T-helper 1 cell treated with Interleukin-12 subunit alpha and Interleukin-12 subunit beta and Interleukin-4 antibody, amounts not matched to agents 30 μg/mL and 1 μg/mL, for 36 hours (primary cell): ENCODE results near the gene EFL1.
"Not testable (repeated sequence)": the region's sequence is repeated elsewhere in the genome, so short reads cannot be mapped to it uniquely, and the experiment has no call there.

Source experiments
- H3K27ac Mint-ChIP-seq: one replicate; pipeline ENCODE4 v1.8.0; 2021; ENCODE audit warnings: mild to moderate bottlenecking, mixed read lengths
- H3K27me3 Mint-ChIP-seq: one replicate; pipeline ENCODE4 v1.8.0; 2021; ENCODE audit warnings: low read depth, mixed read lengths
- H3K36me3 Mint-ChIP-seq: one replicate; pipeline ENCODE4 v1.8.0; 2021; ENCODE audit warnings: low read depth, mixed read lengths
- H3K4me1 Mint-ChIP-seq: one replicate; pipeline ENCODE4 v1.8.0; 2021; ENCODE audit warnings: low read depth, mixed read lengths
- H3K4me3 Mint-ChIP-seq: one replicate; pipeline ENCODE4 v1.8.0; 2021; ENCODE audit warnings: mild to moderate bottlenecking, moderate library complexity, mixed read lengths
- H3K9me3 Mint-ChIP-seq: one replicate; pipeline ENCODE4 v1.8.0; 2021; ENCODE audit warnings: mixed read lengths

The EFL1 gene

DNA sequence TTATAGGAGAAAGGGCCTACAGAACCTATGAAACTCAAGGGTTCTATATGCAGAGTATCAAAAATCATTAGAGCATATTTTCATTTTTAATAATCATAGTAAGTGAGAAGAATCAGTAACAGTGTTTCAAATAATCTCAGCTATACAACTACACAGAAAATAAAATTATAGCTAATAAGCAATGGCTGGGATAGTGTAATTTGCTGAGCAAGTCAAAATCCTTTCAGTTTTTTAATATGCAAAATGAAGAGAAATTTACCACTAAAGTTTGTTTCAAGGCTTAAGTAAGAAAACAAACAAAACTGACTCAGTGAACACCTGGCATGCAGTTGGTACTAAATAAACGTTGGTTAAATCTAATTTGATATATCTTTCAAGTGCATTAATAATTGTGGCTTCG lies 66.2 kb downstream of the EFL1 start:
- peaks cover 9% of the 10 kb centered on the region for H3K36me3 Mint-ChIP-seq
- no peak overlapping the region for H3K27ac Mint-ChIP-seq
- H3K4me1 Mint-ChIP-seq = peaks cover 6% of the 10 kb centered on the region
- no peaks in the 10 kb centered on the region for H3K9me3 Mint-ChIP-seq
- no peak overlapping the region for H3K4me3 Mint-ChIP-seq
- no peaks in the 10 kb centered on the region for H3K27me3 Mint-ChIP-seq

DNA sequence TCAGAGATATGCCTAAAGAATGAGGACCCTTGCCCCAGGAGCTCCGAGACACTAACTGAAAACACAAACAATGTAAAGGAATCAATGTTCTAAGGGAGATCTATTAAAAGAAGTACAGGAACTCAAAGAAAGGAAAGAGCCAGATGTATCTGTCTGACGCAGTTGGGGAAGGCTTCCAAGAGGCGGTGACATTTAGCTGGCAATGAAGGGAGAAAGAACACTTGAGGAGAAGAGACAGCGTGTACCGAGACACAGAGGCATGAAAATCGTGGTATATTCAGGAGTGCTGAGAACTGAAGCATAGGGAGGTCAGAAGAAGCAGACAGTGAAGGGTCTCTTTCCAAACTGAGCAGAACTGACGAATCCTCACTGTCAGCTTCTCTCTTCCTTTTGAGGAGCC lies 66.7 kb downstream of the EFL1 start:
- not testable (repeated sequence) for H3K27ac Mint-ChIP-seq

DNA sequence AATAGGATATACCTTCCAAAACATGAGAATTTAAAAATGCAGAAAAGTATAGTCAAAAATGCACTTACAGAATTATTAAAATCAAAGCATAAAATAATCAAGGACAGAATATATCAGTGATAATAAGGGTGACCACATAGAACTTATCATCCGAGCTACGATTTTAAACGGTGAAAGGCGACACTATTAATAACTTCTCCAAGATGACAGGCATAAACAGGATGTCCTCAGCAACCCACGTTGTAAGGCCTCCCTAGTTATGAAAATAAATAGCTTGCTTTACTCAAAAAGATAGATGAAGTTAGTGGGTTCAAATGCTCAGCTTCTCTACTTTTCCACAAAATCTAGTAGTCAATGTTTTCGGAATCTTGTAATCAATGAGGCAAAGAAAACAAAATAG lies 68.0 kb downstream of the EFL1 start:
- not testable (repeated sequence) for H3K27me3 Mint-ChIP-seq, H3K27ac Mint-ChIP-seq, H3K9me3 Mint-ChIP-seq, H3K4me1 Mint-ChIP-seq, H3K36me3 Mint-ChIP-seq, H3K4me3 Mint-ChIP-seq

More for the DNA sequence above, 66.7 kb downstream of the EFL1 start:
- H3K4me3 Mint-ChIP-seq, H3K9me3 Mint-ChIP-seq, H3K36me3 Mint-ChIP-seq, H3K4me1 Mint-ChIP-seq, H3K27me3 Mint-ChIP-seq: not testable (repeated sequence)

DNA sequence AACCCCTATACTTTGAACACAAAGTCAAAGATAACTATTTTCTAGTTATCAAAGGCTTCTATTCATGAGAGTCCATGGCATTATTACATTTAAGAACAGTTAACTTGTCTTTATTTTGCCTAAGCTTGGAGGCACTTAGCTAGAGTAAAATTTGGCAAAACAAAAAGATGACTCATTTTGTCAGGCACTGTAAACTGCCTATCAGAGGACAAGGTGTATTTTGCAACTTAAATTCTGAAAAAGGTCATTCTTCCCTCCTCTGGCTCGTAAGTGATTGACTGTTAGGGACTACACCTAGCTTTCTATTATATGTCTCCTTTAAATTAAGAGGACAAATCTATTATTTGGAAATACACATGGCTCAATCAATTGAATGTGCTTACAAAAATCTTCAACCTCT lies 69.1 kb downstream of the EFL1 start:
- not testable (repeated sequence) for H3K27ac Mint-ChIP-seq, H3K4me3 Mint-ChIP-seq, H3K9me3 Mint-ChIP-seq, H3K36me3 Mint-ChIP-seq, H3K27me3 Mint-ChIP-seq, H3K4me1 Mint-ChIP-seq

DNA sequence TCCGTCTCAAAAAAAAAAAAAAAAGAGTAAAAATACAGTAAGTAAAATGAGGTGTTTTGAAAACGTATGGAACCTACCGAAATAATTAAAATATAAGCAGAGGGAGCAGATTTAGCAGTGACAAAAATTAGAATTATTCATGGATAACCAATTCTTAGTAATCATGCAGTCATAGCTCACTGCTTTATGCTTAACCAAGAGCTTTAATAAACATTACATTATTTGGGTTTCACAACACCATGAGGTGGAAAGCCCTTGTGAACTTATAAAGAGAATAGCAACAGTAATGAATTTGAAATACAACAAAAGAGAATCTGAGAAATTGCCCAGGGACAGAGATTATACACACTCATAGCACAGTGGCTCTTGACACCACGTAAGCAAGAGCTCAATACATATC lies 70.1 kb downstream of the EFL1 start:
- not testable (repeated sequence) for H3K27me3 Mint-ChIP-seq, H3K4me1 Mint-ChIP-seq, H3K4me3 Mint-ChIP-seq, H3K27ac Mint-ChIP-seq, H3K9me3 Mint-ChIP-seq, H3K36me3 Mint-ChIP-seq

DNA sequence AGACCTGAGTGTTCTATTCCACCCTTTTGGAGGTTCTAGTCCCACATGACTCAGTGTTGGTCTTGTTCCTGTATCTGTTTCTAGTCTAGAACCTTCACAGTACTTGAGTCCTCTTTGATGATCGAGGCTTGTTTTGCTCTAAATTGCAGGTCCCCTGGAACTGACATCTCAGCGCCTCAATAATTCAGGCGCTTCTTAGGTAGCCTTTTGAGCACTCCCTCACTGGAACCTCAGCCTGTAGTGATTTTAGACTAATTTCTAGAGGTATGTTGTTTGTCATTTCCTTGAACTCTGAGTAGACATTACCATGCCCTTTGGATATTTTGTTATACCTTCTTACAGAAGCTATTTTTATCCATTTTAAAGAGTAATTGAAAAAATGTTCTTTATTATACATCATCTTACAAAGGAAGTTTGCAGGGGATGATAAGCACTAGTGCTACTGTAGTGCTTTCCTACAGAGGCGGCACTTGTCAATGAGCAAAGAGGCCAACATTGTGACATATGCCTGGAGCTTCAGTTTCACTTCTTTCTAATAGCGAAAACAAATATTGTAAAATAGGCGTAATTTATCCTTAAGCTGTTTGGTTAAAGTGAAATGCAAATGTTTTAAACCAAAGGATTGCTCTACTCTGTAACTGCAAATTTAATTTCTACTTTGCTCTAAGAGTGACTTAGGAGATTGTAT lies 75.7 kb downstream of the EFL1 start:
- Mint-ChIP-seq H3K36me3 (no peaks in the 10 kb centered on the region), H3K27ac (no peak overlapping the region), H3K4me3 (no peak overlapping the region), H3K27me3 (no peaks in the 10 kb centered on the region), H3K9me3 (no peaks in the 10 kb centered on the region), H3K4me1 (no peaks in the 10 kb centered on the region)

DNA sequence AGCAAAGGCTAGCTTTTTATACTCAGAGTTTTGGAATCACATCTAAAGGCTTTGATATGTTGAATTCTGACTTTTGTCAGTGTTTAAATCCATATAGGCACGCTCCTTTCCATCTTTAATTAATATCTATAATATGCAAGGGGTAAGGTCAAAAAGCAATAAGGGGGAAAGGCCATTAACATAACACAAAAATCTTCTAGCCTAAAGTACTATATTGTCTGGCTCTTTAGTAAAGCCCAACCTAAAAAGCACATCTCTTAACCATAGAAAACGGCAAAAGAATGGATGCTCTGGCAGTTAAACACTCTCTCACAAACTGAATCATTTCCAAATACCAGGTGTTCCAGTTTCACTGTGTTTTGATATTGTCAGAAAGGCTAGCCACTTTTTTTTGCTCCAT lies 76.4 kb downstream of the EFL1 start:
- Mint-ChIP-seq H3K4me1 (no peaks in the 10 kb centered on the region), H3K36me3 (no peaks in the 10 kb centered on the region), H3K4me3 (no peak overlapping the region), H3K27me3 (no peaks in the 10 kb centered on the region), H3K27ac (no peak overlapping the region), H3K9me3 (no peaks in the 10 kb centered on the region)

DNA sequence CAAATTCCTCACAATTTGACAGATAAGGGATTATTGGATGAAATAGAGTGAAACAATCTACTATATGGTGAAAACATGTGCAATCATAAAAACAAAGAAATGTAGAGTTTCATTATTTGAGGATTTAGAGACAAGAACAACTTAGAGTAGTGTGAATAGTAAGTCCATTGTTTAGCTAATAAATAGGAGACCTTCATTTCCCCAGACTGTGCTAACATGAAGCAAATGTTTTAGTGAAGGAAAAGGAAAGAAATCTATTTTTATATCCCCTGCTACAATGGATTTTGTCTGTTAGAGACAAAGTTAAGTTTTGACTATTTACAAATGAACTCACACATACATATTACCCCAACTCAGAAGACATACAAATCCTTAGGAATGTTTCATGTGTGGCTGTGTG lies 77.8 kb downstream of the EFL1 start:
- no peaks in the 10 kb centered on the region for H3K36me3 Mint-ChIP-seq
- no peak overlapping the region for H3K4me3 Mint-ChIP-seq
- no peaks in the 10 kb centered on the region for H3K4me1 Mint-ChIP-seq
- no peak overlapping the region for H3K27ac Mint-ChIP-seq
- H3K27me3 Mint-ChIP-seq = no peaks in the 10 kb centered on the region
- H3K9me3 Mint-ChIP-seq = no peaks in the 10 kb centered on the region

DNA sequence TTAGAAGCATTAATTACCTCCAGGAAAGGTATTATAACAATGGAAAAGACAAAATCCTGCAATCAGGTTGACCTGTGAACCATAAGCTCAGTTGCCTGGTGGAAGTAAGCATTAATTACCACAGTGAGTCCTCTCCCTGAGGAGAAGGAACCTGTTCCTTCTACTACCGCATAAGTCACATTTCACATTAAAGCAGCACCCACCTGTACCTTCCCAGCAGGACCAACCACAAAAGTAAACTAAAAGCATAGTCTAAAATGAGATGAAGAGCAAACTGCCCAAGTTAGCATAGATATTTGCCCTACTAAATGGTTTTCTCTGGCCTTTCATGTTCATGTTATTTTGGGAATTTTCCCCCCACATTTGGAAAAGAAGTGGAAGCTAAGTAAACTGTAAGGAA lies 78.2 kb downstream of the EFL1 start:
- Mint-ChIP-seq H3K27me3 (no peaks in the 10 kb centered on the region), H3K4me1 (no peaks in the 10 kb centered on the region), H3K36me3 (no peaks in the 10 kb centered on the region), H3K4me3 (no peak overlapping the region), H3K9me3 (no peaks in the 10 kb centered on the region), H3K27ac (no peak overlapping the region)

DNA sequence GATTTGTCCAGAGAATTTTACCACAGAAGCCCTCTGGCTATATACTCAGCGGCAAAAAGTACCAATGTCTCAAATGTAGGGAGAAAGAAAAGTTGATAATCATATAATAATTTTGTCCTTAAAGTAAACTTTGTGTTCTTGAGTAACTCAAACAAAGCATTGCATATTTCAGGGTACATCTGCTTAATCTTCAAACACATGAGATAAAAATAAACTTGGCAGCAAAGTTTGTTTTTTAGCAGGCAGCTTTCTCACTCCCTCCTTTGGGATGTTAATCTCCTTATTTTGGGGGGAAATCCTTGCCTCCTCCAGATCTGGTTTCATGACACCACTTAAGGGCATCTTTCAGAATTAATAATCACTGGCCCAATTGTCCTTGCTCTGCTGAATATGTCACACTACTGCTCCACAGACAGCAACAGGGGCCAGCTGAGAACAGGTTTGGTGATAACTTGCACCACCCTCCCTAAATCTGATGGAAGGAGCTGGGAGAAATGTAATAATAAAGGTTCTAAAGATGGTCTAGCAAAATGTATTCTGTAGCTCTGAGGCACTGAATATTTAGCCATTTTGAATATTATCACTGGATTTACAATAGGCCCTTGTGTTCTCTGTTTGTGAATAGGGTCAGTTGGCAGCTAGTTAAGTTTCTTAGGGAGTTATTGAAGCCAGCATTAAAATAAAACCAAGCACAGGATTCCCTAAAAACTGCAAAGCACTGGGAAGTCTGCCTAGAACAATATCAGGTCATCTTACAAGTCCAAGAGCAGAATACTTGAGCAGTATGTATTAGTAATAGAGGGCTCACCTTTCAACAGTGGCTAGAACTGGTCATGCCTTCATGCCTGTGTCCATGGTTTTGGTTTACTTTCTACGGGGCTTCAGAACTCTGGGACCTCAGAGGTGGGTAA lies 79.2 kb downstream of the EFL1 start:
- no peaks in the 10 kb centered on the region for H3K9me3 Mint-ChIP-seq
- H3K4me1 Mint-ChIP-seq = no peaks in the 10 kb centered on the region
- no peaks in the 10 kb centered on the region for H3K36me3 Mint-ChIP-seq
- no peak overlapping the region for H3K27ac Mint-ChIP-seq
- H3K27me3 Mint-ChIP-seq = no peaks in the 10 kb centered on the region
- no peak overlapping the region for H3K4me3 Mint-ChIP-seq

DNA sequence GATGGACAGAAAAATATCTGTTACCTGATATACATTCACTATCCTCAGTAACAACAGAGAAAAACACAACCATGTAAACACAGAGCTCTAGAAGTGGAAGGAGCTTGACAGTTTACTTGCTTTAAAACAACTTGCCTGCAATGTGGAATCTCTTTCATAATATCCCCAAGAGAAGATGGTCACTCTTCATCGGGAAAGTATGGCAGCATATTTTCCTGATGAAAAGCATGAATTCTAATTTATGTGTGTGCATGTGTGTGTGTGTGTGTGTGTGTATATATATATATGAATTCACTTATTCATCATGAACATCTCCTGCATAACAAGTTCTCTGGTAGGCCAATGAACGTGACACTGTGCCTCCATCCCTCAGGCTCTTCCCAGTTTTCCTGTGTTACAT lies 81.2 kb downstream of the EFL1 start:
- no peak overlapping the region for H3K4me3 Mint-ChIP-seq
- no peaks in the 10 kb centered on the region for H3K27me3 Mint-ChIP-seq
- no peak overlapping the region for H3K27ac Mint-ChIP-seq
- H3K36me3 Mint-ChIP-seq = no peaks in the 10 kb centered on the region
- no peaks in the 10 kb centered on the region for H3K4me1 Mint-ChIP-seq
- no peaks in the 10 kb centered on the region for H3K9me3 Mint-ChIP-seq

DNA sequence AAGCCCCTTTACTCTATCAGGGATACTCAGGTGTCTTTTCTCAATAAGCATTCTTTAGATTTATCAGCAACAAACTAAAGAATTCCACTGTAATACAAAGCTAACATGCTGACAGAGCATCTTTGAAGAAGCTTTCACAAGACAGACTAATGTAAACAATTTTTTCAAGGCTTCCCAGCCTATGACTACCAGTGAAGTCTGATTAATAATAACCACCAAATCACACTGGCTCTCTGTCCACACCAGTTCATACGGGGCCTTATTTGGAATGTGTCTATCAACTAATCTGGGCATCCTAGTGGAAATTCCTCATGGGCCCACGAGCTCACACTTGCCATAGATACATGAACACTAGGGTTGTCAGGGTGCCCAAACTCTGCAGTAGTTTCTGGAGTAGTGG lies 84.5 kb downstream of the EFL1 start:
- no peaks in the 10 kb centered on the region for H3K27me3 Mint-ChIP-seq
- H3K36me3 Mint-ChIP-seq = no peaks in the 10 kb centered on the region
- H3K27ac Mint-ChIP-seq = no peak overlapping the region
- H3K4me3 Mint-ChIP-seq = no peak overlapping the region
- no peaks in the 10 kb centered on the region for H3K4me1 Mint-ChIP-seq
- no peaks in the 10 kb centered on the region for H3K9me3 Mint-ChIP-seq

DNA sequence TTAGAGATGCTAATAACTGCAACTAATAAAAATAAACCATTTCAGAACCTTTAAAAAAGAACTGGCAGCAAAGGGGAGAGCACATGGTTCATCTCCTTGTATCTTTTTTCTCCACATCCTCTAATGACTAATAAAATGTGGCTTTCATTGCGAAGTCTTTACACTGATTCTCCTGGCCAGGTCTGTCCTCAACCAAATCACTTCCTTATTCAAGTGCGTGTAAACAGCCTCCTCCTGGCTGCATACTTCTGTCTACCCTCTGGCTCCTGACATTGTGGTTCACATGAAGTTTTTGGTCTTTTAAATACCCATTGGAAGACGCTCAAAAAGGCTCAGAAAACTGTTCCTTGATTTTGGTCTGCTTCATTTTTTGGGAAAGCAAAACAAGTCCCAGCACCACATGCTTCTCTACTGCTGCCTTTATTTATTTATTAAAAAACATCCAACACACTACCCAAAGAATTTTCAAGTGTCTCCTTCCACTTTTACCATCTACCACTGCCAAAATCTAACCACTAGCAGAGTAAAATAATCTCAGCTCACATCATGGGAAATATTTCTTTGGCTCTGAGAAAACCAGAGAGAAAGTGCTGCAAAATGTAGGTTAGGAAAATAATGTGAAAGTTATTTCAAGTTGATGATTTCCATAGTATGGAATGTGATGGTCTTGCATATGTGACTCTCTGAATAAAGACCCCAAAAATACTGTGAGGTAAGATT lies 85.1 kb downstream of the EFL1 start:
- Mint-ChIP-seq H3K36me3 (no peaks in the 10 kb centered on the region), H3K4me1 (no peaks in the 10 kb centered on the region), H3K4me3 (no peak overlapping the region), H3K27me3 (no peaks in the 10 kb centered on the region), H3K9me3 (no peaks in the 10 kb centered on the region), H3K27ac (no peak overlapping the region)

DNA sequence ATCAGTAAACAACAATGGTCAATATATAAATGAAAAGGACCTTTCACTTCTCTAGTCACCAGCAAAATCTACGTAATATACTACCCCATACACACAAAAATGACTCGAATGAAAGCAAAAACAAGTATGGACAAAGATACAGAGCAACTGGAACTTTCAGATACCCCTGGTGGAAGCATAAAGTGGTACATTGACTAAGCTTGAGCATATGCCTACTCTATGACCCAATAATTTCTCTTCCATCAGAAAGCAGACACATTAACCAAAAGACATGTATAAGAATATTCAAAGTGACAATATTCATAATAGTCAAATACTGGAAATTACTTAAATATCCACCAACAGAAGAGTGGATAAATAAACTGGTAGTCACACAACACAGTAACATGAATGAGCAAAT lies 86.0 kb downstream of the EFL1 start:
- no peaks in the 10 kb centered on the region for H3K4me1 Mint-ChIP-seq
- no peak overlapping the region for H3K4me3 Mint-ChIP-seq
- no peaks in the 10 kb centered on the region for H3K9me3 Mint-ChIP-seq
- no peak overlapping the region for H3K27ac Mint-ChIP-seq
- H3K27me3 Mint-ChIP-seq = no peaks in the 10 kb centered on the region
- H3K36me3 Mint-ChIP-seq = no peaks in the 10 kb centered on the region
